DMS79 treated with DMSO at 0.1 percent for 48 hours (cell line): ENCODE measurements around the gene MAEA.
"Not testable (repeated sequence)": the region's sequence is repeated elsewhere in the genome, so short reads cannot be mapped to it uniquely, and the experiment has no call there.

Experiments used
- DNase-seq: peaks from one replicate; lab custom pipeline; 2025; lab: John Stamatoyannopoulos, UW

MAEA gene

GRCh38 chr4:1279253-1279652 is 10.4 kb upstream of the MAEA start:
- no peak for DNase-seq

- no peak for DNase-seq
Observed at GRCh38 chr4:1283711-1284110, 6.0 kb upstream of the MAEA start.

- DNase-seq, result no peak
Observed at GRCh38 chr4:1285151-1285789, 4.4 kb upstream of the MAEA start.

- no peak for DNase-seq
Observed at GRCh38 chr4:1285790-1286553, 3.7 kb upstream of the MAEA start.

GRCh38 chr4:1288786-1289185 is 905 bp upstream of the MAEA start:
- no peak for DNase-seq

GRCh38 chr4:1290165-1290977 is 680 bp downstream of the MAEA start:
- DNase-seq, result no peak

- DNase-seq, result no peak
Observed at GRCh38 chr4:1291091-1291490, 1.4 kb downstream of the MAEA start.

- no peak for DNase-seq
Observed at GRCh38 chr4:1291996-1292702, 2.5 kb downstream of the MAEA start.

- not testable (repeated sequence) for DNase-seq
Observed at GRCh38 chr4:1292703-1293011, 3.0 kb downstream of the MAEA start.

- no peak for DNase-seq
Observed at GRCh38 chr4:1293531-1293941, 3.8 kb downstream of the MAEA start.

- no peak for DNase-seq
Observed at GRCh38 chr4:1293991-1294390, 4.3 kb downstream of the MAEA start.

- DNase-seq, result no peak
Observed at GRCh38 chr4:1294424-1294823, 4.7 kb downstream of the MAEA start.

- no peak for DNase-seq
Observed at GRCh38 chr4:1294891-1295290, 5.2 kb downstream of the MAEA start.

GRCh38 chr4:1295405-1296055 is 5.8 kb downstream of the MAEA start:
- DNase-seq, result no peak

GRCh38 chr4:1296324-1297022 is 6.8 kb downstream of the MAEA start:
- DNase-seq, result no peak

GRCh38 chr4:1297023-1297395 is 7.3 kb downstream of the MAEA start:
- DNase-seq, result no peak

GRCh38 chr4:1297456-1298325 is 8.0 kb downstream of the MAEA start:
- DNase-seq, result no peak

GRCh38 chr4:1298461-1298860 is 8.8 kb downstream of the MAEA start:
- DNase-seq, result no peak

GRCh38 chr4:1299301-1299860 is 9.7 kb downstream of the MAEA start:
- no peak for DNase-seq
